ENCODE measurements around the gene SLC34A2.

GRCh38 chr4:25608644-25609043 is 47.0 kb upstream of the SLC34A2 start:
- TF ChIP-seq POLR2A (IDR thresholded peaks at IDR 0.05; ENCODE audit: low read depth, low read length) (no peak), POLR2AphosphoS5 (IDR thresholded peaks at IDR 0.05; ENCODE audit: low read depth, low read length) (no peak), POU2F2 (IDR thresholded peaks at IDR 0.05; ENCODE audit: low read depth, low read length) (no peak), TAF1 (IDR thresholded peaks at IDR 0.05; ENCODE audit: low read depth, low read length) (no peak), SPI1 (IDR thresholded peaks at IDR 0.05; ENCODE audit: low read depth, low read length) (no peak), PAX5 (IDR thresholded peaks at IDR 0.05; ENCODE audit: insufficient read depth, low read length, severe bottlenecking) (no peak)

Measured in GM12891 (cell line).